GM12872 (cell line): ENCODE results near the gene LILRB3.
"Not testable (repeated sequence)": the region's sequence is repeated elsewhere in the genome, so short reads cannot be mapped to it uniquely, and the experiment has no call there.

Experiments used
- TF ChIP-seq, protein P1 (sequence below): IDR thresholded peaks from 3 replicates; pipeline ENCODE4 v1.5.1; 2011; ENCODE audit warnings: low read depth, mild to moderate bottlenecking, low read length, moderate library complexity; ENCODE audit not compliant: insufficient read depth

Gene LILRB3

DNA sequence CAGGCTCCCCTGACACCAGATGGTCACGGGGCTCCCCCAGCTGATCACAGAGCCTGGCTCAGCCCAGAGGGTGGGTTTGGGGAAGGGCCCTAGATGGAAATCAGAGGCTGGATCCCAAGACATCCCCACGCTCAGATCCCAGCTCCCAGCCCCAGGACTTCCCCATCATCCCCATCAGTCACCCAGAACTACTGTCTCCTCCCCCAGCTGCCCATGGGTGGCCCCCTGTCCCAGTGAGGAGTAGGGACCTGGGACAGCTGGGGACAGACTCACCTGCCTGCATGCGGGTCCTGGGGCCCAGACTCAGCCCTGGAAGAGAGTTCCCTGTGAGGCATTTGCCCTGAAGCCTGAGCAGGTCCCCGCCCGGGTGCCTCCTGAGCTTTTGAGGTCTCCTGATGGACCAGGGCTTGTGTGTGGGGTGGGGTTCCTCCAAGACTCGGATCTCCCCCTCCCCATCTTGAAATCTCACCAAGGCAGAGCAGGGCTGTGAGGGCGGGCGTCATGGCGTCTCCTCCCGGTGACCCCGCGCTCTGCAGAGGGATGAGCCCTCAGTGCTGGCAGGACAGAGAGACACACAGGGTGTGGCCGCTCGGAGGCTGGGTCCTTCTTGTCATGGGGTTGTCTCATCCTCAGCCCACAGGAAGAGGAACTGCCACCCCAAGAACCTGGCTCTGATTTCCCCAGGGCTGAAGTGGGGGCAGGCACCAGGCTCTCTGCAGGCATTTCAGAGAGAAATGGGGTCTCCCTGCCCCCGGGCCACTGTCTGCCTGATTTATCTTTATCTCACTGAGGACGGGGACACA lies at the start of gene LILRB3:
Gene LILRB3 (minus strand): TSS at position 534 of the 803 bp plus-strand sequence. CDS start 31 bp downstream, at position 503.
- TF ChIP-seq, protein P1, sequence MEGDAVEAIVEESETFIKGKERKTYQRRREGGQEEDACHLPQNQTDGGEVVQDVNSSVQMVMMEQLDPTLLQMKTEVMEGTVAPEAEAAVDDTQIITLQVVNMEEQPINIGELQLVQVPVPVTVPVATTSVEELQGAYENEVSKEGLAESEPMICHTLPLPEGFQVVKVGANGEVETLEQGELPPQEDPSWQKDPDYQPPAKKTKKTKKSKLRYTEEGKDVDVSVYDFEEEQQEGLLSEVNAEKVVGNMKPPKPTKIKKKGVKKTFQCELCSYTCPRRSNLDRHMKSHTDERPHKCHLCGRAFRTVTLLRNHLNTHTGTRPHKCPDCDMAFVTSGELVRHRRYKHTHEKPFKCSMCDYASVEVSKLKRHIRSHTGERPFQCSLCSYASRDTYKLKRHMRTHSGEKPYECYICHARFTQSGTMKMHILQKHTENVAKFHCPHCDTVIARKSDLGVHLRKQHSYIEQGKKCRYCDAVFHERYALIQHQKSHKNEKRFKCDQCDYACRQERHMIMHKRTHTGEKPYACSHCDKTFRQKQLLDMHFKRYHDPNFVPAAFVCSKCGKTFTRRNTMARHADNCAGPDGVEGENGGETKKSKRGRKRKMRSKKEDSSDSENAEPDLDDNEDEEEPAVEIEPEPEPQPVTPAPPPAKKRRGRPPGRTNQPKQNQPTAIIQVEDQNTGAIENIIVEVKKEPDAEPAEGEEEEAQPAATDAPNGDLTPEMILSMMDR: not testable (repeated sequence)

DNA sequence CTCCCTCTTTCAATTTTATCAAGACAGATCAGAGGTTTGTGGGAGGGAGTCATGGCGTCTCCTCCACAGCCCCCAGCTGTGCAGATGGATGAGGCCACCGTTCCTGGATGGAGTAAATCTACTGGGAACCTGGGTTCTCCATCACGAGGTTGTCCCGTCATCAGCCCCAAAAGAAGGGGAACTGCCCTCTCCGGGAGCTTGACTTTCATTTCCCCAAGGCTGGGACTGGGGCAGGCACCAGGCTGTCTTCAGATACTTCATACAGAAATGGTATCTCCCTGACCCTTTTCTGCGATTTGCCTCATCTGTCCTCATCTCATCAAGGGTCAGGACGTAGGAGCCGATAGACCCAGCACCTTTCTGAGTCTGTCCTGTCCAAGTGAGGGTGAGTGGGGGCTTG lies 48.3 kb upstream of the LILRB3 start:
- TF ChIP-seq, protein P1: no peak

DNA sequence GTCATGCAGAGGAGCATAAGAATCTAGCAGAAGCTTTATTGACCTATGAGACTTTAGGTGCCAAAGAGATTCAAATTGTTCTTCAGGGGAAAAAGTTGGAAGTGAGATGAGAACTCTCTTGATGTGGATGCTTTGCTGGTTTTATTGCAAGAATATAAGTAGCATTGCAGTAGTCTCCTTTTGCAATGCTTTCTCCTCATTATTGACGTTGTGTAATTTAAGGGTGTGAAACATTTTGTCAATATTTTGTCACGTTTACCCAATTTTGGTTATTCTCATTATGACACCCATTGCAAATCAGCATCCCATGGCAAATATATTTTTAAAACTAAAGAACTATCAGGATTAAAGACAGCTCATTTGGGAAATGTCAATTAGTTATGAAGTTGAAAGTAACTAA lies 46.1 kb upstream of the LILRB3 start:
- TF ChIP-seq, protein P1: no peak

DNA sequence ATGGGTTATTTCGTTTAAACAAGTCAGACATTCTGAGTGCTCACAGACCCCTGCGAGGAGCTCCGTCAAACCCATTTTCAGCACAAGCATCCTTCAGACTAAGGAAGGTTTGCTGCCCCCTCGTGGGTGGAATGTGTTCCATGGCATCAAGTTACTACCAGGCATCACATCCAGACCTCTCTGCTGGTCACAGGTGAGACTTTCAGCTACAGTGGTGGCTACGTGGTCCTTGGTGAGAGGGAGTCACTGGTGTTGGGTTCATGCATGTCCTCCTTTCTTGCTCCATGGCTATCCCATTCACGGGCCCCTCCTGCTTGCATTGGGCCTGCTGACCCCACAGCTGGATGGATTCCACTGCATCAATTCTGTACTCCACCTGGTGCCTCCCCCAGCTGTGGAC lies 43.3 kb upstream of the LILRB3 start:
- TF ChIP-seq, protein P1: peak; percentile 82

DNA sequence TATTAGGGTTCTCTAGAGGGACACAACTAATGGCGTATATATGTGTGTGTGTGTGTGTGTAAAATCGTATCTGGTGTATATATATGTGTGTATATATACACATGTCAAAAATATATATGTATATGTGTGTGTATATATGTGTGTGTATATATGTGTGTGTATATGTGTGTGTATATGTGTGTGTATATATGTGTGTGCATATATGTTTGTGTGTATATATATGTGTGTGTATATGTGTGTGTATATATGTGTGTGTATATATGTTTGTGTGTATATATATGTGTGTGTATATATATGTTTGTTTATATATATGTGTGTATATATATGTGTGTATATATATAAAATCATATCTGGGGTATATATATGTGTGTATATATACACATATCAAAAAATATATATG lies 39.7 kb upstream of the LILRB3 start:
- TF ChIP-seq, protein P1: no peak

DNA sequence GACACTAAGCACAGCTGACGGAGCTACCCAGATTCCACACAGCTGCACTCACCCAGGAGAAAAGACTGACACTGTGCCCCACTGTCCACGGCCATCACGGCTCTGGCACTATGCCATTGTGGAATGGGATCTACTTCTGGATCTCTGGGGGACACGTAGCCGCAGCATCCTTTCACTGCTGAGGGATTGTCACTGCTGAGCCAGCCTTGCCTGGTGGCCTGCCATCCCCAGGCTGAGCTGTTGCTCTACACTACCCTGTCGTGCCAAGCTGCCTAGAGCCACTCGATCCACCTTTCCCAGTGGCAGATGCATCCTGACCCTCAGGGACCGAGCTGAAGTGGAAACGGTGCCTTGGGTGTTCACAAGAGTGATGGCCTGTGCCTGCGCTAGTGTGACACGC lies 39.3 kb upstream of the LILRB3 start:
- TF ChIP-seq, protein P1: no peak

DNA sequence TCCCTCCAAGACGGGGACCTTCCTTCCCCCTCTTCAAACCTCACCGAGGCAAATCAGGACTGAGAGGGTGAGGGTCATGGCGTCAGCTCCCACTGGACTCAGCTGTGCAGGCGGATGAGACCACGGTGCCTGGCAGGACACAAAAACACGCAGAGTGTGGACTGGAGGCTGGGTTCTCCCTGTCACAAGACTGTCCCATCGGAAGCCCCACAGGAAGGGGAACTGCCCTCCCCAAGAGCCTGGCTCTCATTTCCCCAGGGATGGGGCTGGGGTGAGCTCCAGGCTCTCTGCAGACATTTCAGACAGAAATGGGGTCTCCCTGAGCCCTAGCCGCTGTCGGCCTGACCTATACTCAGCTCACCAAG lies 34.3 kb upstream of the LILRB3 start, which contains the start of gene LILRB5:
Gene LILRB5 (minus strand): TSS at position 158 of the 365 bp plus-strand sequence. CDS start 80 bp downstream, at position 78.
- TF ChIP-seq, protein P1: no peak
